HG02798 (cell line): ENCODE data around the gene LRRC23.

Source experiments
- ATAC-seq: cut with Tn5 transposase; IDR thresholded peaks from one replicate; pipeline ENCODE4 v1.9.1; 2021; ENCODE audit warnings: mild to moderate bottlenecking; ENCODE audit not compliant: unreplicated experiment, poor library complexity

LRRC23 gene

GRCh38 chr12:6941782-6942181 lies 37.2 kb downstream of the LRRC23 start:
- ATAC-seq, result no peak

DNA sequence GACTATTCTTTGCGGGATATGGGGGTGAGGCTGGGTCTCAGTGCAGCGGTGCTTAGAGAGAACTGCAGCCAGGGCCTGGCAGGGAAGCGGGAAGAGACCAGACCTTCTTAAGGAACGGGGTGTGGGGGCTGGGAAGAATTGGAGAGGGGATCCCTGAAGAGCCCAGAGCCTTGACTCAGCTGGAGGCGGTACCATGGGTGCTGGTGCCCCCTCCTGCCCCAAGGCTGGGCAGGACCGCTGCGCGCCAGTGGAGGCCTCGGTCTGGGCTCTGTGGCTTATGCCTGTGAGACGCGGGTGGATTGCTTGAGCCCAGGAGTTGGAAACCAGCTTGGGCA lies 37.7 kb downstream of the LRRC23 start:
- no peak for ATAC-seq

DNA sequence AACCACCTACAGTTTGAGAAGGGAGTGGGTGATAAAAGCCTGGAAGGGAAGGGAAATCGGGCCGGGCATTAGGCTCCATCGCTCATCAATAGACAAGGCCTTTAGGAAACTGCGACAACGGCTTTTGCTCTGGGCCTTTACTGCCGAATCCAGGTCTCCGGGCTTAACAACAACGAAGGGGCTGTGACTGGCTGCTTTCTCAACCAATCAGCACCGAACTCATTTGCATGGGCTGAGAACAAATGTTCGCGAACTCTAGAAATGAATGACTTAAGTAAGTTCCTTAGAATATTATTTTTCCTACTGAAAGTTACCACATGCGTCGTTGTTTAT lies 38.7 kb downstream of the LRRC23 start:
- ATAC-seq, result peak; percentile 30

- peak; percentile 44 for ATAC-seq
These were observed 39.2 kb downstream of the LRRC23 start, which contains the start of the genes C12orf57 and RNU7-1 for GRCh38 chr12:6943722-6944380. TSS of gene C12orf57 (plus strand) at chr12:6944022. CDS start at chr12:6944122, 100 bp downstream. TSS of gene RNU7-1 (plus strand) at chr12:6943816.

- ATAC-seq, result peak; percentile 46
These were observed 40.0 kb downstream of the LRRC23 start for GRCh38 chr12:6944381-6945186.

GRCh38 chr12:6945613-6946012 lies 41.0 kb downstream of the LRRC23 start:
- ATAC-seq, result no peak

DNA sequence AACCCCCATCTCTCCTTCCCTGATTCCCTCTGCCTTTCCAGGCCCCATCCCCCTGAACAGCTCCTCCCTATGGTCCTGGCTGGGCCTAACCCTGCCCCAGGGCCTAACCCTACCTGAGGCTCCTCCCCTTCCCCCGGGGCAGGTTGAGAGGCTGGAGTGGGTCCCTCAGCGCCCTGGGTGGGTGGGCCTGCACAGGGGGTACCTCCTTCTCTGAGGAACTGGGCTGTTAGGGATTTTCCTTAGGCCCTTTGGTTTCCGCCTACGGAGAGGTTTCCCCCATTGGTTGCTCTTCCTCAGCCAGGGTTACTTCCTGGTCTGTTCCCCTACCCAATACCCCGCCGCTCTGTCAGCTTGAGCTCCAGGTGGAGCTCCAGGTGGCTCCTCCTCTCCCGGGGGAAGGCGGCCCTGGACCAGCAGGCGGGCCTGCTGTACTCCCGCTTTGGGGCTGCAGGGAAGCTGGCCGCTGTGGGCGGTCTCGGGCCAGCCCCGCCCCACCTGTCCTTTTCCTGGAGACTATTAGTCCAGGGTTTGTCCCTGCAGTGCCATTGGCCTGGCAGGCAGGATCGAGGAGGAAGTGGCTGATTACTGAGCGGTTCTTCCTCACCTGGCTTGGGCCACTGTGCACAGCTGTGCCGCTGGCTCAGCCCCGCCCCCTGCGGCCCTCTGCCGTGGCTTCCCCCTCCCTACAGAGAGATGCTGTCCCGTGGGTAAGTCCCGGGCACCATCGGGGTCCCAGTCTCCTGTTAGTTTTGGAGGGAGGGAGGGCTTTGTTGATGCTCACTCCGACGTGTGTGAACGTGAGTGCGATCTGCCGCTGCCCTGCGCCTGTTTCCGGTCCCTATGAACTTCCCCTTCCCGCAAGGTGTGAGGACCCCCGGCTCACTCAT lies 41.7 kb downstream of the LRRC23 start:
- ATAC-seq, result peak; percentile 21

GRCh38 chr12:6946920-6947374 lies 42.3 kb downstream of the LRRC23 start:
- ATAC-seq, result no peak

DNA sequence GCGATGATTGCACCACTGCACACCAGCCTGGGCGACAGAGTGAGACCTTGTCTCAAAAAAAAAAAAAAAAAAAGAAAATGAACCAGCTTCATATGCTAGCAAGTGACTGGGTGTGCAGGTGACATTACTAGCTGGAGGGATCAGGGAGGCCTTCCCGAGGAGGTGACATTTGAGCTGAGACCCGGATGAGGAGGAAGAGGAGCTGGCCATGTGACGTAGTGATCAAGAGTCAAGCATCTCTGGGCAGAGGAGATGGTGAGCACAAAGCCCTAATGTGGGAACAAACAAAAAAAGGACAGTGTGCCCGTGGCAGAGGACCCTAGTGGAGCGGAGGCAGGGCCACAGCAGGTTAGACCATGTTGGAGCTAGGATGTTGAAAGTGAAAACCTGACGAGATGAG lies 43.0 kb downstream of the LRRC23 start:
- no peak for ATAC-seq

DNA sequence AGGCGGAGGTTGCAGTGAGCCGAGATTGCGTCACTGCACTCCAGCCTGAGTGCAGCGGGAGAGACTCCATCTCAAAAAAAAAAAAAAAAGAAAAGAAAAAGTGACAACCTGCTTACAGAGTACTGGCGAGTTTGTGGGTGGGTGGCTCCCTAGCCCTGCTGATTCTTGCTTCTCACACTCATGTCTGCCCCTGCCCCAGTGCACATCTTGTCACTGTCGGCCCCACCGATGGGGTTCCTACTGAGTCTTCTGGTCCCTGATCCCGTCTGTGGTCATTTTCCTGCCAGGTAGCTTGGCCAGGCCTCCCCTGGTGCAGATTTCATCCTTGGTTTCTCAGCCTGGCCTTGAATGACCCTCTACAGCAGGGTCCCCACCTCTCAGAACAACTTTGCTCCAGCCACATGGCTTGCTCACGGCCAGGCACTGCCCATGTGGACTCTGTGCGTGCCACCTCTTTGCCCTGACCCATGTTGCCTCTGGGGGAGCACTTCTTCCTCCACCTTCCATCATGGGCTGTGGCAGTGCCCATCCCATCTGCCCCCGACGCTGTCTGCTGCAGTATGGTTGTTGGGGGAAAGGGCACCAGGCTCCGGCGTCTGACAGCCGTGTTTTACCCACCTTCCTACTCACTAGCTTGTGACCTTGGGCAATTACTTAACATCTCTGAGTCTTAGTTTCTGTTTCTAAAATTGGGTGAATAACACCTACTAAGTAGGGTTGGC lies 44.4 kb downstream of the LRRC23 start:
- no peak for ATAC-seq

- ATAC-seq, result no peak
These were observed 45.8 kb downstream of the LRRC23 start for GRCh38 chr12:6950401-6950801.

DNA sequence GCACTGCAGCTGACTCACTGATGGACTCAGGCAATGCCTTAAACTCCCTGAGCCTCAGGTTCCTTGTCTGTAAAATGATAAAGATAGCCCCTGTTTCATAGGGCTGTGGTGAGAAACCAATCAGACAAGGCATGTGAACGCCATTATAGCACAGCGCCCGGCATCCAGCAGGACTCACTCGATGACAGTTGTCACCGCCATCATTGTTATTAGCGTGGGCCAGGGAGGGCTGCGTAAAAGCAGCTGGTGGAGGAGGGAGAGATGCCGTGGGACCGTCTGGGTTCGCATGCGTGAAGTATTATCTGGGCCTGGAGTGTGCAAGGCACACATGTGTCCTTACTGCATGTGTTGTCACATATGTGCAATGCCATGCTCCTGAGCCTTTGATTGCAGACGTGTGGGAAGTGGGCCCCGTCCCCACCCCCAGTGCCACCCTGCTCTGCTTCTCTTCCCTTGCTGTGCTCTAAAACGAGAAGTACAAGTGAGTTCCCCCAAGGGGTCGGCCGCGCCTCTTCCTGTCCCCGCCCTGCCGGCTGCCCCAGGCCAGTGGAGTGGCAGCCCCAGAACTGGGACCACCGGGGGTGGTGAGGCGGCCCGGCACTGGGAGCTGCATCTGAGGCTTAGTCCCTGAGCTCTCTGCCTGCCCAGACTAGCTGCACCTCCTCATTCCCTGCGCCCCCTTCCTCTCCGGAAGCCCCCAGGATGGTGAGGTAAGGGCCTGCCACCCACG lies 46.4 kb downstream of the LRRC23 start, which contains the start of gene PTPN6:
Gene PTPN6, plus strand, starts transcription at position 546 of the 730 bp plus-strand sequence. Its CDS starts 157 bp downstream, at position 703.
- ATAC-seq, result no peak

DNA sequence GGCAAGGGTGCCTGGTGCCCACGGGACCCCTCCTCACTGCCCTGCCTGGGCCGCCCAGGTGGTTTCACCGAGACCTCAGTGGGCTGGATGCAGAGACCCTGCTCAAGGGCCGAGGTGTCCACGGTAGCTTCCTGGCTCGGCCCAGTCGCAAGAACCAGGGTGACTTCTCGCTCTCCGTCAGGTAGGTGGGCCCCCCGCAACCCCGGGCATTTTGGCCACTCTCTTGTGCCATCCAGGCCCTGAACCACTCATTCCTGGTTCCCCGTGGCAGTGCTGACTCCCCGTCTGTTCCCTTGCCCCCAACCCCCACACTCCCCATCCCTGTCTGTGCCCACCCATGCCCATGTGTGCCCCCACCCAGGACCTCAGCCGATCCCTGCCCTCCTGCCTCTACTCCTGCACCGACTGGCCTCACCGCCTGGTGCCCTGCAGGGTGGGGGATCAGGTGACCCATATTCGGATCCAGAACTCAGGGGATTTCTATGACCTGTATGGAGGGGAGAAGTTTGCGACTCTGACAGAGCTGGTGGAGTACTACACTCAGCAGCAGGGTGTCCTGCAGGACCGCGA lies 47.0 kb downstream of the LRRC23 start:
- no peak for ATAC-seq

- ATAC-seq, result no peak
These were observed 47.7 kb downstream of the LRRC23 start for GRCh38 chr12:6952121-6952862.

- ATAC-seq, result no peak
These were observed 48.3 kb downstream of the LRRC23 start for GRCh38 chr12:6952863-6953441.

DNA sequence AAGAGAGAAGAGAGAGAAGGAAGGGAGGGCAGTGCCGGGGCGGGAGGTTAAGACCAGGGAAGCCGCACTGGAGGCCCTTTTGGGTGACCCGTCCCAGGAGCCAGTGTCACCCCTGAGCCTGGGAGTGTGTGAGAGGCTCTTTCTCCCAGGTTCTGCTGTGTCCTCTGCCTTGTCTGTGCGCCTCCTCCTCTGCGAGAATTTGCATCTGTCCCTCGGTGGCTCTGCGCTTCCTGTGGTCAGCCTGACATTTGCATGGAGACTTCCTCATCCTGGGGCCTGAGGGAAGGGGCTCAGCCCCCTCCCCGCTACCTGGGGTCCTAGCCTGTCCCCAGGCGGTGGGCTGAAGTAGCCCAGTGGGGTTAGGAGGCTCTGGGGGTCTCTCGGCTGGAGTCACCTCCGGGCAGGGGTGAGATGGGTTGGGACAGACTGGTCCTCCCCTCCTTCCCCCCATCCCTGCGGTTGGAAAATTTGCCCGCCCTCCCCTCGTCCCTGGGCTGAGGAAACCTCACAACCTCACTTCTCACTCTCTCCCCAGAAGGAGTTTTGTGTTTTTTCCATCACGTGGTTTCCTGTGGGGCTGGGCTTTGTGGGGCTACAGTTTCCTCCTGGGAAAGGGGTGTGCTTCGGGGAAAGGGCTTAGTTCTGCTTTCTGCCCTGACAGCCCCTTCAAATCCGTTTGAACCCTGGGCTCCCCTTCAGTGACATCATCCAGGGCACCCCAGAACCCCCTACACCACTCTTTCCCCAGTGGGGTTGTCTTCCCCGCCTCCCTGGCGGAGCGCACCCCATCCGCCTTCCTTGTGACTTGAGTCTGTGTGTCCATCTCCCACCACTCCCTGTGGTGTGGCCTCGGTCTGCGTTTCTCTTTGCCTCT lies 49.1 kb downstream of the LRRC23 start:
- ATAC-seq, result peak; percentile 48
